Measurements from ENCODE around the gene CLEC4M.
"Not testable (repeated sequence)": the region's sequence is repeated elsewhere in the genome, so short reads cannot be mapped to it uniquely, and the experiment has no call there.

Gene CLEC4M

DNA sequence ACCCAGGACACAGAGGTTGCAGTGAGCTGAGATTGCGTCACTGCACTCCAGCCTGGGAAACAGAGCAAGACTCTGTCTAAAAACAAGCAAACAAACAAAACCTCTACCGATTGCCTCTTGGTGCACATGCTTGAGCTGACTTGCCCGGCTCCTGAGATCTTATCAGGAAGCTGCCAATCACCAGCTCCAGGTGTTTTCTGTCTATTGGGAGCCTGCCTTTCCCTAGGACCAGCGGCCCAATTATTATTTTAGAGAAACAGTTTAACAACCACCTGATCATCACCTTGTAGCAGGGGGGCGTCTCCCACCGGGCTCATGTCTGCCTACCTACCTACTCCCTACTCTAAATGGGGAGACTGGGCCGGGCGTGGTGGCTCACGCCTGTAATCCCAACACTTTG is 10.8 kb downstream of the CLEC4M start:
- no peak for DNase-seq (ENCODE audit: low read depth in 2 of 2)

DNA sequence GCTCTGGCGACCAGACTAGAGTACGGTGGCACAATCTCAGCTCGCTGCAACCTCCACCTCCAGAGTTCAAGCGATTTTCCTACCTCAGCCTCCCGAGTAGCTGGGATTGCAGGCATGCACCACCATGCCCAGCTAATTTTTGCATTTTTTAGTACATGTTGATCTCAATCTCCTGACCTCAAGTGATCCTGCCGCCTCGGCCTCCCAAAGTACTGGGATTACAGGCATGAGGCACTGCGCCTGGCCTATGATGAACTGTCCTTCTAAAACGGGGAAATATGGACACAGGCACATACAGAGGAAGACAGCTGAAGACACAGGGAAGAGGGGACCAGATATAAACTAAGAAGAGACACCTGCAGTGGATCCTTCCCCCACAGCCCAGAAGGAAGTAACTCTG is 12.7 kb downstream of the CLEC4M start:
- no peak for DNase-seq (ENCODE audit: low read depth in 2 of 2)

DNA sequence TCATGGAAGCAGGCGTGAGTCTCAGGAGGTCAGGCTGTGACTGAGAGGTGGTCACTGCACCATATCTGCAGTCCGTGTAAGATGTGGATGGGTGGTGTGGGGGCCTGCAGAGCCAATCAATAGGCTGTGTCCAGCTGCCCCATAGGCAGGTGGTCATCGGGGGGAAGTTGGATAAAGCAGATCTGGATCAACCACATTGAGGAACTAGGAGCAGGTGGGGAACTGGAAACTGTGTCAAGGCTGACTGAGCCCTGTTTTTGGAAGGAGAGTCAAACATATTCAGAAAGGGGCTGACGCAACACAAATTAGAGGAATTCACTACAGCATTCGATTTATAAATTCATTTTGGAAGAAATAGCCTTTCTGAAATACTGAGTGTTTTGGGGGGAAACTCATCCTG is 15.0 kb downstream of the CLEC4M start:
- no peak for DNase-seq (ENCODE audit: low read depth in 2 of 2)

DNA sequence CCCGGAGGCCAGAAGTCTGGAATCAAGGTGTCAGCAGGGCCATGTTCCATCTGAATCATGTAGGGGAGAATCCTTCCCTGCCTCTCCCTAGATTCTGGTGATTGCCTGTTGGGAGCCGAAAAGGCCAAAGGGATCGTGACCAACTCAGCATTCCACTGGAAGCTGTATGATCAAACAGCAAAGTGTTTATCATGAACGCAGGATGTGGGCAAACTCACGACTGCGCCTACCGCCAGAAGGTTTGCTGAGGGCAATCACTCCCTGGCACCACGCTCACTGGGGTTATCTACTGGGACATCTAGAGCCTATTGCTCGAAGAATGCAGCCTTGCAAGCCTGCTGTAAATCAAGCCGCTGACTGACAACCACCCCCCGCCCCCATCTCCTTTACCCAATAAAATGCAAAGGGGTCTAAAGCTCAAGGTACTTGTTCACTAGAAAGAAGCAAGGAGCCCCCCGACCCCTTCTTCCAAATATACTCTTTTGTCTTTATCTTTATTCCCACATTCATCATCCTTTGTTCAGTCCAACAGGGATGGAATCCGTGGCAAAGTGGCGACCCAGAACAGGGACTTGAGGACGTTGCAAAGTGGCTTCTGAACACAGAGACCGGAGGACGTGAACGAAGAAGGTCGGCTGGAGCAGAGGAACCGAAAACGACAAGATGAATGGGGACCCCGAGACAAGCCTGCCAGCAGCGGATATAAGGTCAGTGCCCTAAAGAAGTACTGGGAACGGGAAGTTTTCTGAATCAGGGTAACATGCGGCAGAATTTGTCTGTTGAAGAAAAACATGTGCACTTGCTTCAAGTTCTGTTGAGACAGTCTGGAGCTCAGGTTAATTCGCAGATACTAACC is 16.8 kb downstream of the CLEC4M start:
- no peak for DNase-seq (ENCODE audit: low read depth in 2 of 2)

DNA sequence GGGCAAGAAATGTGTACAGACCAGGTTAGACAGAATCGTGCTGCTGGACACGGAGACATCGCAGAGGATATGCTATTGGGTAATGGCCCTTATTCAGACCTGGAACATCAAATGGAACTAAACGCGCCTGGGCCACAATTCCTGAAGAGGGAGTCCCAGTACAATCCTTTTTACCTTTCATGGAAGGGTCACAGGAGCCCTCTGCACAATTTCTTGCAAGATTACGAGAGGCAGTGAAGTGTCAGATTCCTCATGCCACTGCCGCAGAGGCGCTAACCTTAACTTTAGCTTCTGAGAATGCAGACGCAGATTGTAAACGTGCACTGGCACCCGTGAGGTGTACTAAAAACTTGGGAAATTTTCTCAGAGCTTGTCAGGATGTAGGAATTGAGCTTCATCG is 18.1 kb downstream of the CLEC4M start:
- DNase-seq (ENCODE audit: low read depth in 2 of 2) = no peak

DNA sequence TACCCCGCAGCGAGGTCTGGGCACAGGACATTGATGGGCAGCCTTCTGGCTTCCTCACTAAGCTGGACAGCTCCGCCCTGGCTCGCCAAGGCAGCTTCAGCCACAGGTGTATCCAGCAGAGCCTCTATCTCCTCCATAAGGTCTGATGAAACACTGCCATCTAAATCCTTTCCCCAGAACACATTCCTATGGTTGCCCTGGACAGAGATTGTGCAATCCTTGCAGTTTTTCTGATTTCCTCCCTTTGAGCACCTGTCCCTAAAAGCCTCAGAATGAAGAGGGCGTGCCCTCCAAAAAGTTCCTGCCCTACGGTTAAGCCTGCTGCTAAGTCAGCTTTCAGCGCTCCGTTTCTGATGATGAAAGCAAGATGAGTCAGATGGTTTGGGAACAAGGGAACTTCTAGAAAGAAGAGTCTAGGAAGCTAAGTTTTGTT is 21.0 kb downstream of the CLEC4M start:
- DNase-seq (ENCODE audit: low read depth in 2 of 2) = no peak

DNA sequence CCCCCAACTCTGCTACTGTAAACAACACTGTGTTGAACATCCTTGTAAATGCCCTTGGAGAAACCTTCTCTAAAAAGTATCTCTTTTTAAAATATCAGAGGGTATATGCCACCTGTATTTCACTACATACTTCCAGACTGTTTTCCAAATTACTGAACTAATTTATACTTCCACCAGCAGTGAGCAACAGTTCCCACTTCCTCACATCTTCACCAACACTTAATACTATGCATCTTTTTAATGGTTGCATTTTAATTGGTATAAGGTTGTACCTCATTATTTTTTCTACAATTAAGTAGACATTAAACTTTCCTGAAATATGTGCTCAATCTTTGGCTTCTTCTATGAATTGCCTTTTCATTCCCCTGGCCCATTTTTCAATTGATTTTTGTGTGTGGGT is 21.8 kb downstream of the CLEC4M start:
- DNase-seq (ENCODE audit: low read depth in 2 of 2) = no peak

DNA sequence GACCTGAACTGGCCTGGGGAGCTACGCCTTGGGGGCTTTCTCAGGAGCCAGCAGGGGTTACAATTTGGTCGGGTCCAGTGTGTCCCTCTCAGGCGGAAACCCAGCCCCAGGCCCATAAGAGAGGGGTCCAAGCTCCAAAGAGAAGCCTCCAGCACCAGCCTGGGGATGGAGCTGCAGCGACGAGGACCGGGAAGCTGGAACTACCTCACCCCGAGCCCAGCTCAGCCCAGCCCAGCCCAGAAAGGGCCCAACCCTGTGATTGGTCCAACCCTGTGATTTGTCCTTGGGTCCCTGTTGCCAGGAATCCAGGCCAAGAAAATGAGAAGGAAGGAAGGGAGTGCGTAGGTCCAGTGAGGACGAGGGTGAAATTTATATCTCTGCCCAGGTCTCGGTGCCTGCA is 24.1 kb downstream of the CLEC4M start:
- no peak for DNase-seq (ENCODE audit: low read depth in 2 of 2)

DNA sequence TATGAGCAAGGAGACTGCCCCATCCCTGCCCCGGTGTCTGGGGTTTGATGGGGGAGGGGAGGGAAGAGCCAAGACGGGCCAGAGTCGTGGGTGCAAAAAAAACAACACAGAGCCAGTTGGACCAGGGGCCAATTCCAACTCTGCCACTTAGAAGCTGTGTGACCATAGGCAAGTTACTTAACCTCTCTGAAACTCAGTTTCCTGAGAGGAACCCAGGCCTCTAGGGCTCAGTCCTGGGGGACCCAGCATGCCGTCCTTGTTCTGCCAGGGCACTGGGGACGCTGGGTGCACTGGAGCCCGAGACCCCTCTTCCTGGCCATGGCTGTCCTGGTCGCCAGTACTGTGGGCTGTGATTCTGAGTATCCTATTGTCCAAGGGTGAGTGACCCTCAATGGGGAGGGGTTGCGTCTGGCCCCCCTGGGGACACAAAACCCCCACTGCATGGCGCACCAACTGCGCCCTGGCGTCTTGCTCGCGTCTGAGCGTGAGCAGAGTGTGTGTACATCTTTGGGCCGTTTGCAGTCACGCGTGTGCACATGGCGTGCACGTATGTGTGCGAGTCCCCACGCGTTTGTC is 24.6 kb downstream of the CLEC4M start:
- DNase-seq (ENCODE audit: low read depth in 2 of 2) = no peak

DNA sequence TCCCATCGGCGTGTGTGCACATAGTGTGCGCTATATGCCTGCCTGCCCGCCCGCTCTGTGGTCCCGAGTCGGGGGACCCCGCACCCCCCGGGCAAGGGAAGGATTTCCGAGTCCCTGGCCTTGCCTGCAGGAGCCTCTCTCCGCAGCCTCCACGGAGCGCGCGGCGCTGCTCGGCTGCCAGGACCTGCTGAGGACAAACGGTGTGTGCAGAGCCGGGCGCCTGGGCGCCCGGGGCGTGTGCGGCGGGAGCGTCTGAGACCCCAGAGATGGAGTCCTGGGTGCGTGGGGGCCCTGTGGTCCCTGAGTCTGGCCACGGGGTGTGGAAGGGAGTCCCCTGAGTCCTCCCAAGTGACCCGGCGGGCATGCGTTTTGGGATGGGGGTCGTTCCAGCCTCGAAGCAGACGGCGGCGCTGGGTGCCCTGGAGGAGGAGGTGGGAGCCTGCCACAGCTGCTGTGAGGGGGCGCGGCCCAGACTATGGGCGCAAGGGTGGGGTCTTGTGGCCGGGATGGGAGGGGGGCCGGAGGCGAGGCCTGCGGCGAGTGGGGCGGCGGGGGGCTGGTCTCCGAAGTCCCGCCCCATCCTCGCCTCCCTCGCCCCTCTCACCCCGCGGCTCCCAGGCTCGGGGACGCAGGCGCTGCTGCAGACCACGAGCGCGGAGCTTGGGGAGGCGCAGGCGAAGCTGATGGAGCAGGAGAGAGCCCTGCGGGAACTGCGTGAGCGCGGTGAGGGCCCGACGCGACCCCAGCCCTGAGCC is 25.3 kb downstream of the CLEC4M start:
- no peak for DNase-seq (ENCODE audit: low read depth in 2 of 2)

DNA sequence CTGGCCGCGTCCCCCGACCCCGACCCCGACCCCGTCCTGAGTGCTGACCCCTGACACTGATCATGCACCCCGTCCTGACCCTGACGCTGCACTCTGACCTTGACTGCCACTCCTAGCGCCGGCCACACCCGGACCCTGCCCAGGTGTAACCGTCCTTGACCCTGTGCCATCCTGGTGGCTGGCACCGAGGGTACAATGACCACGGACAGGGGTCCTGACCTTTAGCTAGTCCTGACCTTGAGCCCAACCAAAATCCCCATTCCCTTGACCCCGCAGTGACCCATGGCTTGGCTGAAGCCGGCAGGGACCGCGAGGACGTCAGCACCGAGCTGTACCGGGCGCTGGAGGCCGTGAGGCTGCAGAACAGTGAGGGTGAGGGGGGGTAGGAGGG is 25.9 kb downstream of the CLEC4M start:
- no peak for DNase-seq (ENCODE audit: low read depth in 2 of 2)

DNA sequence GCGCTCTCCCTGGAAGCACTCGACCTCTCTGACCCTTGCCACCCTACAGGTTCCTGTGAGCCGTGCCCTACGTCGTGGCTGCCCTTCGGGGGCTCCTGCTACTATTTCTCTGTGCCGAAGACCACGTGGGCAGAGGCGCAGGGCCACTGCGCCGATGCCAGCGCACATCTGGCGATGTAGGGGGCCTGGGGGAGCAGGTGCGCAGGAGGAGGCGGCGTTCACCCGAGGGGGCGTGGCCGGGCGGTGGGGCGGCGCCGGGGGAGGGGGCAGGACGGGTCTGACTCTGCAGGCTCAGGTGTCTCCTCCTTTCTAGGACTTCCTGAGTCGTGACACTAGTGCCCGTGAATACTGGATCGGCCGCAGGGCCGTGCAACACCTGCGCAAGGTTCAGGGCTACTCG is 26.4 kb downstream of the CLEC4M start:
- DNase-seq (ENCODE audit: low read depth in 2 of 2) = peak in 1 of 2 donors; percentile 9

DNA sequence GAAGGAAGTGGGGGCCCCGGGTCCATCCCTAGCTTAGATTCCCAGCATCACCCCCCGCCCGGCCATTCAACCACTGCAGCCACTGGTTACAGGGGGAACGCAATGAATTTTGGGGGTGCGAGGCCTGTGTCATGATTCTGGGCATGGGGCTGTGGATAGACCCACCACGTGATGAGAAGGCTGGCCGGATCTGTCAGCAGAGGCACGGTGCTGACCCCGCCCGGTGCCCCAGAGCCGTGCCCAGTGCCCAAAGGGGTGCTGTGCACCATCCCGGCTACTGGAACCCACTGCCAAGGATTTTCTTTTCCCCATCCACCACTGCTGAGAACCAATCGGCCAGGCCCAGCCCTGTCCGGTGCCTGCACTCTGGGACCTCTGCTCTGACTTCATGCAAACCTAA is 27.4 kb downstream of the CLEC4M start:
- DNase-seq (ENCODE audit: low read depth in 2 of 2) = no peak

DNA sequence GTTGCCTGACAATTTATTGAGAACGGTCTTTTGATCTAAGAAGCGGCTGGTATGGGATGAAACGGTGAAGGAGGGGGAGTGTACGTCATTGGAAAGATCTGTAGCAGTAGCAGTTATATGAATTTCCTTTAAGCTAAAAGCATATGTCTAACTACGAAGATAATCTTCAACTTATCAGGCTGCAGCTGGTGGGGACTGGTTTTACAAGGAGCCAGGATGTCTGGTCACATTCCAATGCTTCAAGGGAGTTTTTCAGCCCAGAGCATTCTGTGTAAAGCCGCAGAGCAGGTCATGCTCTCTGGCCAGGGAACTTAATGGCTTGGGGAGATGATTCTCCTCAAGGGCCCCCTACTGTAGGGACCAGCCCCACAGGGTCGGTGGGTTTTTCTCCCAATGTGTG is 29.2 kb downstream of the CLEC4M start:
- no peak for DNase-seq (ENCODE audit: low read depth in 2 of 2)

DNA sequence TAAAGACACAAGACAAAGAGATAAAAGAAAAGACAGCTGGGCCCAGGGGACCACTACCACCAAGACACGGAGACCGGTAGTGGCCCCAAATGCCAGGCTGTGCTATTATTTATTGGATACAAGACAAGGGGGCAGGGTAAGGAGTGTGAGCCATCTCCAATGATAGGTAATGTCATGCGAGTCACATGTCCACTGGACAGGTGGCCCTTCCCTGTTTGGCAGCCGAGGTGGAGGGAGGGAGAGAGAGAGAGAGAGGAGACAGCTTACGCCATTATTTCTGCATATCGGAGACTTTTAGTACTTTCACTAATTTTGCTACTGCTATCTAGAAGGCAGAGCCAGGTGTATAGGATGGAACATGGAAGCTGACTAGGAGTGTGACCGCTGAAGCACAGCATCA is 29.7 kb downstream of the CLEC4M start:
- DNase-seq (ENCODE audit: low read depth in 2 of 2) = not testable (repeated sequence)

DNA sequence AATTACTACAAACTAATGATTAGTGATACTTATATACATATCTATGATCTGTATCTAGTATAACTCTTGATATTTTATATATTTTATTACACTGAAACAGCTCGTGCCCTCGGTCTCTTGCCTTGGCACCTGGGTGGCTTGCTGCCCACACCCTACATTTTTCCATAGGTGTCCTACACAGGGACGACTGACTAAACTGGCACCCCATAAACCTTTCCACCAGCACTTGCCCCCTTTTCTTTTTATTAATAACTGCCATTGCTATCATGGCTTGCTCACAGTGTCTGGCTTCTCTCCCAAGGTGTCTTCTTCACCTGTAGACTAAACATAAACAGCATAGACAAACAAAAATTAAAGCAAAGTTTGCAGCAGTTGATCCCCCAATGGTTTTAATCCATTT is 30.4 kb downstream of the CLEC4M start:
- no peak for DNase-seq (ENCODE audit: low read depth in 2 of 2)

DNA sequence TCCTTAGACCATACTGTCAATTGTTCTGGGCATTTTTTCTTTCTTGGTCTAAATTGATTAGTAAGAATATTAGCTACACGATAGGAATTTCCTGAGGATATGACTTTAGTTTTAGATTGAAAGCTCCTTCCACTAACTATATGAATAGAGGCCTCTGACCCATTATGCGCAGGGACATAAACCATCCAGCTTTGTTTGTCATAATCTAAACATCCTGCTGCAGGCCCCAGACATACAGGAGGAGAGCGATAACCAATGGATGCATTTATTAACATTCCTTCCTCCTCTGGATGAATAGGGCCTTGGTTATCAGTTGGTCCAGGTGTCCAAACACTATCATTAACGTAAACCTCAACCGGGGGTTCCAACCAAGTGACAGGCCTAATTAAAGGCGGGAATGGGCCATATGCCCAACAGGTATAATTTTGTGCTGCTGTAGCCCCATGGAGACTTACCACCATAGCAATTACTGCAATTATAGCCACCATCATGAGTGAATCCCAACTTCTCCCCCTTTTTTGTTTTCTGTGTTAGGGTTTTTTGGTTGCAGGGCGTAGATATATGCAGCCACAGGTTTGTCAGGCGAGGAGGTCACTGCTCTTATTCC is 32.6 kb downstream of the CLEC4M start:
- DNase-seq (ENCODE audit: low read depth in 2 of 2) = no peak

DNA sequence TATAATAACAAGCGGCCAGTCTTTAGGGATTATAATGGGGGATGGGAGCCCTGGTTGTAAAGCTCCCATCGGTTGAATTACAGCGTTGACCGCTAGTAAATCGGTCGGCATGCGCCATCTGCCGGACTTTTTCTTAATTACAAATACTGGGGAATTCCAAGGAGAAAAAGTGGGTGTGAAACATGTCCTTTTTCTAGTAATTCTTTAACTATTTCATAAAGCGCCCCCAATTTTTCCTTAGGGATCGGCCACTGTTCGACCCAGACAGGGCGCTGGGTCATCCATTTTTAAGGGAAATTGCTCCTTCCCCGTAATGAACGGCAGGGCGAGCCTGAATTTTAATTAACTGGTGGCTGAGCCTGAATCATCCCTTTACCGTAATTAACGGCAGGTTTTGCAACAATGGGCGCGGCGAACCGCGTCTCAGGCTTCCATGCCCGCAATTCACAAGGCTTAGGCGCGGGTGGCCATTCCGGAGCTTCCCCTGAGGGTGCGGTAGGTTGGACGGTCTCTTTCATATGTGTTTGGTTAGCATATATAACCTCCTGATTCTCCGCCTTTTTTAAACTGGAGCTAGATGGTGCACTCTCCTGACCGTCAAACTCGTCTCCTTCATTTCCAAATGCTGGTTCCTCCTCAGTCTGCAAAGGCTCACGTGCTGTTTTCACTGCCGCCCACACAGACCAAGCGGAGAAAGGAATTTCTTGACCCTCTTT is 36.8 kb downstream of the CLEC4M start:
- peak in 1 of 2 donors; percentile 40 for DNase-seq (ENCODE audit: low read depth in 2 of 2)

DNA sequence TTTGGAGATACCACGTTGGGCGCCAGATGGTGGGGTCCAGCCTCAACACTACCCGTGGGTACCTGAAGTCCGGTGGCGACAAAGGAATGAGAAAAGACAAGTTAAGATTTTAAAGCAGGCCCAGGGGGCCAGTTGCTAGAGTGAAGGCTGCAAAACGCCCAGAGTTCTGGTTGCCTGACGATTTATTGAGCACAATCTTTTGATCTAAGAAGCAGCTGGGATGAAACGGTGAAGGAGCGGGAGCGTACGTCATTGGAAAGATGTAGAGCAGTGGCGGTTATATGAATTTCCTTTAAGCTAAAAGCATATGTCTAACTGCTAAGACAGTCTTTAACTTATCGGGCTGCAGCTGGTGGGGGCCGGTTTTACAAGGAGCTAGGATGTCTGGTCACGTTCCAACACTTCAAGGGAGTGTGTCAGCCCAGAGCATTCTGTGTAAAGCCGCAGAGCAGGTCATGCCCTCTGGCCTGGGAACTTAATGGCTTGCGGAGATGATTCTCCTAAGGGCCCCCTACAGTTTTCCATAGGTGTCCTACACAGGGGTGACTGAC is 38.1 kb downstream of the CLEC4M start:
- DNase-seq (ENCODE audit: low read depth in 2 of 2) = no peak

DNA sequence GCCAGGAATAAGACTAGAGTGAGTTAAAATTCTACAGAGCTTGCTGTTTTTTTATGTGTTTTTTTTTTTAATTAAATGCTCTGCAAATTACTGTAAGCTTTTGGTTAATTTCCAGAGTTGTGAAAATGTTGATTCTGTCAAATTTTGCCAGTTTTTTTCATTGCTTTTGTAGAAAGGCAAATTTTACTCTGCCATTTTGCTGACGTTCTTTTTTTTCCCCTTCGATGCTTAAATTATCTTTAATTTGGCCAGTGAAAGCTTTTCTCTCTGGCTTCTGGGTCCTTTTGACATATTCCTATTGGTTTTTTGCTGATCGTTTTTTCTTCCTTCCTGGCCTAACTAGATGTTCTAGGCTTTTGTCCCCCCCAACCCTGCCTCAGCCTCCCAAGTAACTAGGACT is 43.2 kb downstream of the CLEC4M start:
- no peak for DNase-seq (ENCODE audit: low read depth in 2 of 2)

DNA sequence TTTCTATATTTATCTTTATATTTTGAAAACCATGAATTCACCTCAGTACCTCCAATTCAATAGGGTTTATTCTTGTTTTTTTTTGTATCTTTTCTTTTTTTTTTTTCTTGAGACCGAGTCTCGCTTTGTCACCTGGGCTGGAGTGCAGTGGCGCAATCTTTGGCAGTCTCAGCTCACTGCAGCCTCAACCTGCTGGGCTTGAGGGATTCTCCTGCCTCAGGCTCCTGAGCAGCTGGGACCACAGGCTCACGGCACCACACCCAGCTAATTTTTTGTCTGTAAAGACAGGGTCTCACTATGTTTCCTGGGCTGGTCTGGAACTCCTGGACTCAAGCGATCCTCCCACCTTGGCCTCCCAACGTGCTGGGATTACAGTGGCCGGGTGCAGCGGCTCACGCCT is 43.8 kb downstream of the CLEC4M start:
- no peak for DNase-seq (ENCODE audit: low read depth in 2 of 2)

DNA sequence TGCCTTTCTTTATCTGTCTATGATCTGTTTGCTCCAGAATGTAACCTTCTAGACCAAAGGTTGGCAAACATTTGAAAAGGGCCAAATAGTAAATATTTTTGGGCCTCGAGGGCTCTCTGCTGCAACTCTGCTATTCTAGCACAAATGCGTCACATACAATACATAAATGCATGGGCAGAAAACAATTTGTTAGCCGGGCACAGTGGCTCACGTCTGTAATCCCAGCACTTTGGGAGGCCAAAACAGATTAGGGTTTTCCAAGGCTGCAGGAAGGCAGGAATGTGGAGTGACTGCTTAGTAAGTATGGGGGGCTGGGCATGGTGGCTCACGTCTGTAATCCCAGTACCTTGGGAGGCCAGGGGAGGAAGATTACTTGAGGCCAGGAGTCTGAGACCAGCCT is 45.1 kb downstream of the CLEC4M start:
- DNase-seq (ENCODE audit: low read depth in 2 of 2) = no peak

All from stimulated activated CD8-positive, alpha-beta memory T cell treated with anti-CD3 and anti-CD28 coated beads, Interleukin-7, amount 100 ng/mL, for 4 hours (primary cell).